SK-N-SH (cell line): ENCODE data around the gene GAN. TPM values are rescaled to one million over a fixed set of nuclear protein-coding genes. Genes with fewer than 3 reads are reported as not detected.

Source experiments
- CTCF ChIA-PET: fragments of 300-600, 350-600 bp; formaldehyde crosslinking; extraction: SDS; loops from one replicate; lab custom pipeline; 2021; lab: Yijun Ruan, JAX
- POLR2A ChIA-PET: fragments of 350-600 bp; sonication (Branson Sonifier 250); formaldehyde crosslinking; extraction: SDS; loops from one replicate; lab custom pipeline; 2020; ENCODE audit warnings: antibody characterized with exemption, inconsistent platforms; lab: Yijun Ruan, JAX
- DNase-seq: peaks from one replicate; pipeline ENCODE4 v3.0.0; 2012
- H2AFZ ChIP-seq: fragments of 200-600 bp; sonication (generic); 2 replicates; pipeline ENCODE4 v1.8.1; 2016; ENCODE audit warnings: antibody characterized with exemption, mild to moderate bottlenecking, low read depth
- H3F3A ChIP-seq: fragments of 200-600 bp; sonication (generic); replicated peaks from 2 replicates; pipeline ENCODE3; 2016; ENCODE audit warnings: antibody characterized with exemption, mild to moderate bottlenecking; ENCODE audit not compliant: insufficient read depth
- H3K27ac ChIP-seq, 2 experiments: fragments of 200-500 bp in 1 of 2; fragments of 200-600 bp in 1 of 2; sonication (Bioruptor generic) in 1 of 2; sonication (generic), shearing (Covaris generic) in 1 of 2; 2 replicates each; pipeline versions ENCODE4 v1.5.1 to v1.6.1; 2014 to 2016; ENCODE audit warnings: low read depth in 2 of 2, inconsistent platforms in 1 of 2, low read length in 1 of 2, mild to moderate bottlenecking in 1 of 2, mixed read lengths in 1 of 2
- H3K27me3 ChIP-seq: fragments of 200-600 bp; sonication (generic), shearing (Covaris generic); 2 replicates; pipeline ENCODE4 v1.6.1; 2016; ENCODE audit warnings: mixed run types; ENCODE audit not compliant: insufficient read depth
- H3K36me3 ChIP-seq, 2 experiments: fragments of 200-500 bp in 1 of 2; fragments of 200-600 bp in 1 of 2; sonication (Bioruptor generic) in 1 of 2; sonication (generic) in 1 of 2; replicated peaks in 1 of 2; 2 replicates each; pipeline versions ENCODE3 to v1.5.1; 2014 to 2016; ENCODE audit warnings: low read length in 1 of 2, mild to moderate bottlenecking in 1 of 2; ENCODE audit not compliant: insufficient read depth in 2 of 2, control insufficient read depth in 1 of 2
- H3K4me1 ChIP-seq, 2 experiments: fragments of 200-500 bp in 1 of 2; fragments of 200-600 bp in 1 of 2; sonication (Bioruptor generic) in 1 of 2; sonication (generic), shearing (Covaris generic) in 1 of 2; 2 replicates each; pipeline versions ENCODE4 v1.5.1 to v1.6.1; 2014 to 2016; ENCODE audit warnings: low read depth in 1 of 2, low read length in 1 of 2, mixed run types in 1 of 2; ENCODE audit not compliant: insufficient read depth in 2 of 2, control insufficient read depth in 1 of 2
- H3K4me2 ChIP-seq: fragments of 200-600 bp; sonication (generic), shearing (Covaris generic); 2 replicates; pipeline ENCODE4 v1.6.1; 2017; ENCODE audit warnings: mixed run types
- H3K4me3 ChIP-seq, 2 experiments: fragments of 200-500 bp in 1 of 2; fragments of 200-600 bp in 1 of 2; sonication (Bioruptor generic) in 1 of 2; sonication (generic), shearing (Covaris generic) in 1 of 2; 2 replicates each; pipeline versions ENCODE4 v1.5.1 to v1.8.1; 2014 to 2016; ENCODE audit warnings: low read depth in 2 of 2, inconsistent platforms in 1 of 2, low read length in 1 of 2, mild to moderate bottlenecking in 1 of 2, mixed read lengths in 1 of 2, moderate library complexity in 1 of 2
- H3K79me2 ChIP-seq: fragments of 200-600 bp; sonication (generic); 2 replicates; pipeline ENCODE4 v1.8.1; 2017; ENCODE audit warnings: mild to moderate bottlenecking; ENCODE audit not compliant: insufficient read depth
- H3K9ac ChIP-seq: fragments of 200-600 bp; sonication (generic); 2 replicates; pipeline ENCODE4 v1.6.1; 2017; ENCODE audit warnings: mixed run types
- H3K9me2 ChIP-seq: fragments of 200-600 bp; sonication (generic); 2 replicates; pipeline ENCODE4 v1.6.1; 2017; ENCODE audit warnings: mixed run types
- H3K9me3 ChIP-seq: fragments of 200-600 bp; sonication (generic); 2 replicates; pipeline ENCODE4 v1.6.1; 2017; ENCODE audit warnings: mixed run types, mild to moderate bottlenecking, moderate library complexity
- H4K20me1 ChIP-seq: fragments of 200-600 bp; sonication (generic); 2 replicates; pipeline ENCODE4 v1.6.1; 2017; ENCODE audit warnings: mild to moderate bottlenecking, mixed run types; ENCODE audit not compliant: insufficient read depth
- CHD2 ChIP-seq: fragments of 150-350 bp; IDR thresholded peaks from 2 replicates; pipeline ENCODE4 v1.6.1; 2018; ENCODE audit warnings: low read length; ENCODE audit not compliant: partially characterized antibody
- EP300 ChIP-seq, 2 experiments: IDR thresholded peaks; 2 replicates each; pipeline versions ENCODE4 v1.4.0 to v1.6.1; 2012; ENCODE audit warnings: borderline replicate concordance in 1 of 2, low read depth in 1 of 2, low read length in 1 of 2
- EZH2phosphoT487 ChIP-seq: fragments of 200-600 bp; sonication (generic); IDR thresholded peaks from 2 replicates; pipeline ENCODE4 v1.6.1; 2017; ENCODE audit warnings: low read depth, mixed run types, mild to moderate bottlenecking, antibody characterized with exemption, moderate library complexity, borderline replicate concordance
- FOXM1 ChIP-seq: IDR thresholded peaks from 2 replicates; pipeline ENCODE4 v1.4.0; 2012; ENCODE audit warnings: low read depth, mild to moderate bottlenecking
- GABPA ChIP-seq: IDR thresholded peaks from 2 replicates; pipeline ENCODE4 v1.4.0; 2012; ENCODE audit warnings: low read depth, mild to moderate bottlenecking
- MEF2A ChIP-seq: IDR thresholded peaks from 2 replicates; pipeline ENCODE4 v1.4.0; 2012; ENCODE audit warnings: low read depth, borderline replicate concordance
- POLR2AphosphoS5 ChIP-seq: IDR thresholded peaks from 2 replicates; pipeline ENCODE4 v1.6.1; 2012; ENCODE audit warnings: low read depth, low read length
- RCOR1 ChIP-seq: fragments of 150-350 bp; IDR thresholded peaks from 2 replicates; pipeline ENCODE4 v1.6.1; 2017; ENCODE audit warnings: antibody characterized with exemption, low read length
- RXRA ChIP-seq: IDR thresholded peaks from 2 replicates; pipeline ENCODE4 v1.4.0; 2012; ENCODE audit warnings: low read depth, mild to moderate bottlenecking, borderline replicate concordance
- SIN3A ChIP-seq: IDR thresholded peaks from 2 replicates; pipeline ENCODE4 v1.6.1; 2012; ENCODE audit warnings: low read depth, mild to moderate bottlenecking, low read length, moderate library complexity, borderline replicate concordance
- SMC3 ChIP-seq: IDR thresholded peaks from 2 replicates; pipeline ENCODE4 v1.6.1; 2012; ENCODE audit warnings: low read depth, low read length, improper control_type of control experiment
- TCF12 ChIP-seq: IDR thresholded peaks from 2 replicates; pipeline ENCODE4 v1.4.0; 2012
- TEAD4 ChIP-seq: IDR thresholded peaks from 2 replicates; pipeline ENCODE4 v1.4.0; 2012; ENCODE audit warnings: mild to moderate bottlenecking, borderline replicate concordance; ENCODE audit not compliant: insufficient read depth
- WGBS: methylation state at CpG from one replicate; pipeline ENCODE4 v1.1.6; 2017; ENCODE audit warnings: low lambda C conversion rate; 5-methylcytosine and 5-hydroxymethylcytosine counted together
- polyA plus RNA-seq, 3 experiments: library from polyadenylated mRNA; depleted of rRNA; stranded (reverse); fragments of >200 nt; gene quantifications; 2 replicates each; pipeline ENCODE4 v1.2.3, GENCODE V29; 2012
- TF ChIP-seq, protein P1 (sequence below): IDR thresholded peaks from 2 replicates; pipeline ENCODE4 v1.4.0; 2012; ENCODE audit warnings: low read depth, borderline replicate concordance
- TF ChIP-seq, protein P2 (sequence below): fragments of 150-350 bp; IDR thresholded peaks from 2 replicates; pipeline ENCODE4 v1.6.1; 2016; ENCODE audit warnings: mild to moderate bottlenecking, low read depth, low read length
- TF ChIP-seq, protein P3 (sequence below): IDR thresholded peaks from 2 replicates; pipeline ENCODE4 v1.6.1; 2012; ENCODE audit warnings: mild to moderate bottlenecking, low read depth, low read length, moderate library complexity
- TF ChIP-seq, protein P4 (sequence below): fragments of 150-350 bp; IDR thresholded peaks from 2 replicates; pipeline ENCODE4 v1.6.1; 2017; ENCODE audit warnings: antibody characterized with exemption, low read length, low read depth, borderline replicate concordance
- TF ChIP-seq, protein P5 (sequence below): IDR thresholded peaks from 2 replicates; pipeline ENCODE4 v1.4.0; 2012; ENCODE audit warnings: low read depth
- TF ChIP-seq, protein P6 (sequence below): IDR thresholded peaks from 2 replicates; pipeline ENCODE4 v1.4.0; 2012; ENCODE audit warnings: low read depth, borderline replicate concordance

Gene GAN
- polyA plus RNA-seq, 1 of the 3 experiments (the other 2 are of a cell fraction): 0.79 TPM

DNA sequence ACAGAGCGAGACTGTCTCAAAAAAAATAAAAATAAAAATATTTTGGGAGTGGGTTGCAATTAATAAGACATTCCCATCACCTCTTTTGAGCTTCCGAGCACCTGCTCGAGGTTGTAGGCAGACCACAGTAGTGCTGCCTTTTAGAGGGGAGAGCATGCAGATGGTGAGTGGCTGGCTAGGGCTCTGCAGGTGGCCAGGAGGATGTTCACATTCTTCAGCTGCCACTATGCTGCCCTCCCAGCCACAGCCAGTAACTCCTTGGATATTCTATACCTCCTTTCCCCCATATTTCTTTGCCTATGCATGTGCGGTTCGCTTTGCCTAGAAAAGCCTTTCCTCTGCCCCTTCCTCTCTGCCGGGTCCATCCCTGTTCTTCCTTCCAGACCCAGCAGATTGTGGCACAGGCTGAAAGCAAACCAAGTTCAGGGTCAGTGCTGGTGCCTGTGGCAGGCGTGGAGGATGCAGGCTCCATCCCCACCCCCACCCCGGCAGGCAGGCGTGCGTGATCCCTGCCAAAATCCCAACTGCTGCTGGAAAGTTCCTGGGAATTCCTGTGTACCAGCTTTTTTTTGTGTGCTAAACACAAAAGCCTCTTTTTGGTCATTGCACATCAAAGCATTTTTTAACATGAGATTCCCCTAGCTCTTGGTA lies 96.0 kb downstream of the GAN start:
- Histone ChIP-seq H3K36me3 (no peaks in the 10 kb centered on the region), H3K4me3 (no peak overlapping the region), H4K20me1 (no peaks in the 10 kb centered on the region), H3K27me3 (no peaks in the 10 kb centered on the region), H3K4me1 (no peaks in the 10 kb centered on the region; a peak in 1 of 4 replicates), H3K9ac (no peak overlapping the region), H3F3A (peaks cover 4% of the 10 kb centered on the region), H2AFZ (no peak overlapping the region), H3K79me2 (no peaks in the 10 kb centered on the region), H3K9me3 (no peaks in the 10 kb centered on the region), H3K4me2 (no peak overlapping the region), H3K9me2 (no peaks in the 10 kb centered on the region), H3K27ac (no peak overlapping the region)
- 85% methylated on average over 6 of the region's 10 CpGs for WGBS
- CTCF ChIA-PET: interaction anchor here (0.9 to 1.3 kb wide), 3 partner anchors 19 to 327 kb away, joined by 3 read pairs; no protein-coding TSS in a partner anchor
- POLR2A ChIA-PET: no interaction called here
- TF ChIP-seq SMC3 (no peak), POLR2AphosphoS5 (no peak), TCF12 (no peak), EP300 (IDR thresholded peaks at IDR 0.05; ENCODE audit: borderline replicate concordance in 1 of 2, low read depth in 1 of 2, low read length in 1 of 2) (no peak), FOXM1 (no peak), RXRA (no peak), TEAD4 (no peak), MEF2A (no peak), RCOR1 (no peak), GABPA (no peak), SIN3A (no peak), EZH2phosphoT487 (no peak), CHD2 (no peak)
- TF ChIP-seq, protein P1, sequence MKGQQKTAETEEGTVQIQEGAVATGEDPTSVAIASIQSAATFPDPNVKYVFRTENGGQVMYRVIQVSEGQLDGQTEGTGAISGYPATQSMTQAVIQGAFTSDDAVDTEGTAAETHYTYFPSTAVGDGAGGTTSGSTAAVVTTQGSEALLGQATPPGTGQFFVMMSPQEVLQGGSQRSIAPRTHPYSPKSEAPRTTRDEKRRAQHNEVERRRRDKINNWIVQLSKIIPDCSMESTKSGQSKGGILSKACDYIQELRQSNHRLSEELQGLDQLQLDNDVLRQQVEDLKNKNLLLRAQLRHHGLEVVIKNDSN: no peak
- TF ChIP-seq, protein P2, sequence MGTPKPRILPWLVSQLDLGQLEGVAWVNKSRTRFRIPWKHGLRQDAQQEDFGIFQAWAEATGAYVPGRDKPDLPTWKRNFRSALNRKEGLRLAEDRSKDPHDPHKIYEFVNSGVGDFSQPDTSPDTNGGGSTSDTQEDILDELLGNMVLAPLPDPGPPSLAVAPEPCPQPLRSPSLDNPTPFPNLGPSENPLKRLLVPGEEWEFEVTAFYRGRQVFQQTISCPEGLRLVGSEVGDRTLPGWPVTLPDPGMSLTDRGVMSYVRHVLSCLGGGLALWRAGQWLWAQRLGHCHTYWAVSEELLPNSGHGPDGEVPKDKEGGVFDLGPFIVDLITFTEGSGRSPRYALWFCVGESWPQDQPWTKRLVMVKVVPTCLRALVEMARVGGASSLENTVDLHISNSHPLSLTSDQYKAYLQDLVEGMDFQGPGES: no peak
- TF ChIP-seq, protein P3, sequence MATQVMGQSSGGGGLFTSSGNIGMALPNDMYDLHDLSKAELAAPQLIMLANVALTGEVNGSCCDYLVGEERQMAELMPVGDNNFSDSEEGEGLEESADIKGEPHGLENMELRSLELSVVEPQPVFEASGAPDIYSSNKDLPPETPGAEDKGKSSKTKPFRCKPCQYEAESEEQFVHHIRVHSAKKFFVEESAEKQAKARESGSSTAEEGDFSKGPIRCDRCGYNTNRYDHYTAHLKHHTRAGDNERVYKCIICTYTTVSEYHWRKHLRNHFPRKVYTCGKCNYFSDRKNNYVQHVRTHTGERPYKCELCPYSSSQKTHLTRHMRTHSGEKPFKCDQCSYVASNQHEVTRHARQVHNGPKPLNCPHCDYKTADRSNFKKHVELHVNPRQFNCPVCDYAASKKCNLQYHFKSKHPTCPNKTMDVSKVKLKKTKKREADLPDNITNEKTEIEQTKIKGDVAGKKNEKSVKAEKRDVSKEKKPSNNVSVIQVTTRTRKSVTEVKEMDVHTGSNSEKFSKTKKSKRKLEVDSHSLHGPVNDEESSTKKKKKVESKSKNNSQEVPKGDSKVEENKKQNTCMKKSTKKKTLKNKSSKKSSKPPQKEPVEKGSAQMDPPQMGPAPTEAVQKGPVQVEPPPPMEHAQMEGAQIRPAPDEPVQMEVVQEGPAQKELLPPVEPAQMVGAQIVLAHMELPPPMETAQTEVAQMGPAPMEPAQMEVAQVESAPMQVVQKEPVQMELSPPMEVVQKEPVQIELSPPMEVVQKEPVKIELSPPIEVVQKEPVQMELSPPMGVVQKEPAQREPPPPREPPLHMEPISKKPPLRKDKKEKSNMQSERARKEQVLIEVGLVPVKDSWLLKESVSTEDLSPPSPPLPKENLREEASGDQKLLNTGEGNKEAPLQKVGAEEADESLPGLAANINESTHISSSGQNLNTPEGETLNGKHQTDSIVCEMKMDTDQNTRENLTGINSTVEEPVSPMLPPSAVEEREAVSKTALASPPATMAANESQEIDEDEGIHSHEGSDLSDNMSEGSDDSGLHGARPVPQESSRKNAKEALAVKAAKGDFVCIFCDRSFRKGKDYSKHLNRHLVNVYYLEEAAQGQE: no peak
- TF ChIP-seq, protein P4, sequence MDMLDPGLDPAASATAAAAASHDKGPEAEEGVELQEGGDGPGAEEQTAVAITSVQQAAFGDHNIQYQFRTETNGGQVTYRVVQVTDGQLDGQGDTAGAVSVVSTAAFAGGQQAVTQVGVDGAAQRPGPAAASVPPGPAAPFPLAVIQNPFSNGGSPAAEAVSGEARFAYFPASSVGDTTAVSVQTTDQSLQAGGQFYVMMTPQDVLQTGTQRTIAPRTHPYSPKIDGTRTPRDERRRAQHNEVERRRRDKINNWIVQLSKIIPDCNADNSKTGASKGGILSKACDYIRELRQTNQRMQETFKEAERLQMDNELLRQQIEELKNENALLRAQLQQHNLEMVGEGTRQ: no peak
- TF ChIP-seq, protein P5, sequence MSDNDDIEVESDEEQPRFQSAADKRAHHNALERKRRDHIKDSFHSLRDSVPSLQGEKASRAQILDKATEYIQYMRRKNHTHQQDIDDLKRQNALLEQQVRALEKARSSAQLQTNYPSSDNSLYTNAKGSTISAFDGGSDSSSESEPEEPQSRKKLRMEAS: no peak
- TF ChIP-seq, protein P6, sequence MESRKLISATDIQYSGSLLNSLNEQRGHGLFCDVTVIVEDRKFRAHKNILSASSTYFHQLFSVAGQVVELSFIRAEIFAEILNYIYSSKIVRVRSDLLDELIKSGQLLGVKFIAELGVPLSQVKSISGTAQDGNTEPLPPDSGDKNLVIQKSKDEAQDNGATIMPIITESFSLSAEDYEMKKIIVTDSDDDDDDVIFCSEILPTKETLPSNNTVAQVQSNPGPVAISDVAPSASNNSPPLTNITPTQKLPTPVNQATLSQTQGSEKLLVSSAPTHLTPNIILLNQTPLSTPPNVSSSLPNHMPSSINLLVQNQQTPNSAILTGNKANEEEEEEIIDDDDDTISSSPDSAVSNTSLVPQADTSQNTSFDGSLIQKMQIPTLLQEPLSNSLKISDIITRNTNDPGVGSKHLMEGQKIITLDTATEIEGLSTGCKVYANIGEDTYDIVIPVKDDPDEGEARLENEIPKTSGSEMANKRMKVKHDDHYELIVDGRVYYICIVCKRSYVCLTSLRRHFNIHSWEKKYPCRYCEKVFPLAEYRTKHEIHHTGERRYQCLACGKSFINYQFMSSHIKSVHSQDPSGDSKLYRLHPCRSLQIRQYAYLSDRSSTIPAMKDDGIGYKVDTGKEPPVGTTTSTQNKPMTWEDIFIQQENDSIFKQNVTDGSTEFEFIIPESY: no peak
- TF ChIP-seq, all 33 proteins: peak for 0
- DNase-seq: no peak
